Stimulated activated CD8-positive, alpha-beta memory T cell treated with anti-CD3 and anti-CD28 coated beads, Interleukin-2, amount 100 ng/mL, for 48 hours (primary cell): ENCODE data around the gene CNTD1.

Experiments used
- DNase-seq, 2 donors: peaks; one replicate each; pipeline ENCODE4 v3.0.0-alpha.2; 2020; ENCODE audit warnings: low read depth in 2 of 2

The CNTD1 gene

DNA sequence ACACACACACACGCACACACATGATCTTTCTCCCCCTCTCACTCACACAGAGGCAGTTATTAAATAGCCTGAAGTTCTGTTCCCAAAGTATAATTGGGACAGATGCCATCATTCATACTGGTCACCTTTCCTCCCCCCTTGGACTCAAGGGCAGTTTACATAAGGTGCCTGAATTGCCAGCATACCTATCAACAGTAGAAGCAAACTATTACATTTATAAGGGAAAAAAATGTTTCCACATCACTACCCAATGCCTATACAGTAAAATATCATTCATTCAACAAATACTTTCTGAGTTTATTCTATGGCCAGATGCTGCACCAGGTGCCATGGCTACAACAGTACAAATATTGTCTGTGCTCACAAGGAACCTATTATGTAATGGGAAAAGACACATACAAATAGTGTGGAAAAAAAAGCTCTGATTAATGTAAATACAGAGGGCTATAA lies 6.3 kb downstream of the CNTD1 start:
- DNase-seq, result no peak

DNA sequence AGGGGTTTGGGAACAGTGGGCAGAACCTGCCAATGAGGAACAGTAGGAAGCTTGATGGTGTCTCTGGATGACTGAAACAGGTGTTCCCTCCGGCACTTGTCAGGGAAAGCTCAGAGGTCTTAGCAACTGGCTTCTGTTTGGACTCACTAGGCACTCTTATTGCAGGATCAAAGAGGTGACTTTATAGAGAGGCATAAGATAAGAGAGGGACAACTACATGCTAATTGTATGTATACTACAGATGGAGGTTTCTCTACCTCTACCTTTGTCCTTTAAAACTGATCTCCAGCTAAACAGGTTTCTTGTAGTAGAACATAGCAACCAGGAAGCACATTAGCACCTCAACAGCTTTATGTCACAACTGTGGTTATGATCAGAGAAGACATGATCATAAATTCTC lies 7.6 kb downstream of the CNTD1 start:
- no peak for DNase-seq

DNA sequence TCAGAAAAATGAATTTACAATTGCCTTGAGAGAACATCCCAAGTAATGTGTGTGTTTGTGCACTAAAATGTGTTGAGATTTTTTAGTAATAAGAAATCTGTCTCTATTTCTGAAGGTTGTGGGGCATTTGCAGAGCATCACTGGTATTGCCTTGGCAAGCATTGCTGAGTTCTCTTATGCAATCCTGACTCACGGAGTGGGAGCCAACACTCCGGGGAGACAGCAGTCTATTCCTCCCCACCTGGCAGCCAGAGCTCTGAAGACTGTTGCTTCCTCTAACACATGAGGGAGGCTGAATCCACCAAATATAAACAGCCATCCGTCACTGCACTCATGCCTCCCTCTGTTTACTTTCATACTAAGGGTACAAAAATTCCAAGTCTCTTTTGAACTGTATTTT lies 10.6 kb downstream of the CNTD1 start:
- no peak for DNase-seq

DNA sequence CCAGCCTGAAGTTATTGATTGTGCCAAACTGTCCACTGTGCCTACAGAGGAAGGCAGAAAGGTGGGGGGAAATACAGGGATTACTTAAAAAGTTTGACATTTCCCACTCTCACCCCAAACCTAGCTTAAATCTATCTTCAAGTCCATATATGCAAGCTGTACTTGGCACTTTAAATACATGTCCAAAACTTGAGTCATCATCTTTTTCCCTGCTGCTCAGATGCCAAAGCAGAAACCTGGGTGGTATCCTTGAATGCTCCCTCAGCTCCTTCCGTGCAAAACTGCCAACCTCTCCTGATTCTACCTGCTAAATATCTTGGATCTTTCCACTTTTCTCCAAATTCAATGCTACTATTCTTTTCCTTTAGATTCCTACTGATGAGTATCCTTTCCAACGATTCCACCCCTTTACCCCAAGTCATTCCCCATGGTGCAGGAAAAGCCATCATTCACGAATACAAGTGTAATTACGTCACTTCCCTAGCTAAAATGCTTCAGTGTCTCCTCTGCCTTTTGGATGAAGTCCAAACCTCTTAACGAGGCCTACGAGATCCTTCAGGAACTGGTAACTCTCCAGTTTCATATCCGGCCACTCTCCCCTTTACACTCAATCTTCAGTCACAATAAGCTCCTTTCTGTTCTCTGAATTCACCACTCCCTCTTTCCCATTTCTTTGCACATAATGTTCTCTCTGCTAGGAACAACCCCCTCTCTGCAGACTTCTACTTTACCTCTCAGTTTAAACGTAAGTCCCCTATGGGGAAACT lies 16.2 kb downstream of the CNTD1 start:
- DNase-seq, result no peak

DNA sequence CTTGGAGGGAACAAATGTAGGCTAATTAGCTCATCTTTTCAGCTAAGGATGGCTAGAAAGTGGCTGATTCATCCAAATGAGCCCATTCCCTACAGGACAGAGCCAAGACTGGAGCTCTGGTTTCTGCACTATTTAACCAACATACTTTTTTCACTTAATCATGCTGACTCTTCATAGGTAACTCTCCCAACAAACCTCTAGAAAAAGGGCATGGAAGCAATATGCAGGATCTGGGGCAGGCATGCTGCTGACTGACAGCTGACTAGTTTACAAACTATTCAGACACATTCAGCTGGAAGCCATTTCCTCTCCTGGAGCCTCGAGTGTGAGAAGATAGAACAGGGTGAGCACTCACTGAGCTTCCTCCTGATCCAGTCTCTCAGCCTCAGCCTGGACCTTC lies 19.2 kb downstream of the CNTD1 start:
- DNase-seq, result no peak

DNA sequence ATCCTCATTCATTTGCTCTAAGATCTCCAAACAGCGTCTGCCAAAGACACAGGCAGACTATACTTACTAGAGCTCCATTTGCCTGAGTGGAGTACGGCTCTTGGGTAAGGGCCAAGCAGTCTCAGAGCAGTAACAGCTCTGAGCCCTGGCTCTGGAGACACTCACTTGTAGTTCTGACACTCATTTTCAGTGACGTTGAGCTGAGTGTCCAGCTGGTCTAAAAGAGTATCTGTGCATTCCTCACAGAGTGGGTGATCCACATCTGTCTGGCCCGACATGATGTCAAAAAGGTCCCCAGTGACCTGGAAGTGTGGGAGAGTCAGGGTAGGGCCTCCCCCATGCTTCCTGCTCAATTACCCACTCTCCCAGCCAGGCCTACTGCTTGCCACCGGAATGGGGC lies 19.7 kb downstream of the CNTD1 start:
- no peak for DNase-seq

DNA sequence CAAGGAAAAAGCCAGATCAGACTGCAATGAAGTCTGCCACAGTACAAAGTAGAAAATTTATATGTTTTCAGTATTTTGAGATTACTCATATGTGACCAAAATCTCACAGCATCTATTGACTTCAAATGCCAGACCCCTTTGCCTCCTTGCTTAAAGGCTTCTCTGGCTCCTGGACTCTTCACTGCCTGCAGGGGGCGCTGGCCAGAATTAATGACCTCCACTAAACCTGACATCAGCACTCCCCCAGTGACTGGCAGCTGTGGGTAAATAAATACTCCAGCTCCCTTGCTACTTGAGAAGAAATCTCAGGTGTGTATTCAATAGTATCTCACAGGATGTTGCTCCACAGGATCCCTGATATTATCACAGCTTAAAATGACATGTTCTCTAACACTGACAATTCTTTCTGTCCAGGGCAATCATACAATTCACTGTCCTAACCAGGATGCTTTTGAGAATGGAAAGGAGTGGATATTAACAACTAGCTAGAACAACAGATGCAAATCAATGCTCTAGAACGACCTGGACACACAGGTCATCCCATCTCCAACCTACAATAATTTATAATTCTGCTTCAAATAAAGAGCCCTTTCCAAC lies 21.4 kb downstream of the CNTD1 start:
- DNase-seq, result peak; percentile 43 to 55

DNA sequence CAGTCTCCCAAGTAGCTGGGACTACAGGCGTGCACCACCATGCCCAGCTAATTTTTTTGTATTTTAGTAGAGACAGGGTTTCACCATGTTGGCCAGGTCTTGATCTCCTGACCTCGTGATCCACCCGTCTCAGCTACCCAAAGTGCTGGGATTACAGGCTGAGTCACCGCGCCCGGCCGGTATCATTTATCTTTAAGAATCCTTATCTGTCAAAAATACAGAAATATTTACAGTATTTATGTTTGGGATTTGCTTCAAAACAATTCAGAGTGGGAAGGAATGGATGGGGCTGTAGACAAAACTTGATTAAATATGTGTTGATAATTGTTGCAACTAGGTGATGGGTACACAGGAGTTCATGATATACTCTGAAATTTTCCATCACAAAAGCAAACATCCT lies 22.5 kb downstream of the CNTD1 start:
- DNase-seq, result no peak

DNA sequence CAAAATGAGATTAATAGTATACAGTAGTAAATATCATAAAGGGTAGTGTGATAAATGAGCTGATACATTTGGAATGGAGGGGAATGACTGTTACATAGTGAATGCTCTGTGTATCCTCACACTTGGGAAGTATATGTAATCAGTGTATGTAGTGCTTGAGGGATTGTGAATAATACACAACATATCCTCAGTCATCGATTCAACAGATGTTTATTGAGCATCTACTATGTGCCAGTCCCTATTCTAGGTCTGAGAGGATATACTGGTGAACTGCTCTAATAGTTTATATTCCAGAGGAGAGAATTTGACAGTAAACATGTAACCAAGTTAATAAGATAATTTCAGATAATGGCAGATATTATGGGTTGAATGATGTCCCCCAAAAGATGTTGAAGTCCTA lies 28.8 kb downstream of the CNTD1 start:
- no peak for DNase-seq

DNA sequence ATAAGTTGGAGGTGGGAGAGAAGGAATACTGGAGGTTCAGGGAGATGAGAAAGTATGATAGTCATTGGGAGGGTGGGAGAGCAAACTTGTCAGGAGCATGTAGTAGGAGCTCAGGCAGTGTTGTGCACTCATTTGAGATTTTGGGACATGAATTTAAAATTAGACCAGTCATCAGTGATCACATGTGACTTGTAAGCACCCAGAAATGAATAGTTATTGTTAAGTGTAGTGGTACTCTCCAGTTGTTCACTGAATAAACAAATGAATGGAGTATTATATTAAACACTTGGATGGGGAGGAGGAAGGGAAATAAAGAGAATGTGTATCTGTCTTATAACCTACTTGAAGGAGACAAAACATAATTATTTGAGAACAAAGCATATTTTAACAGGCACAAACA lies 32.3 kb downstream of the CNTD1 start:
- DNase-seq, result no peak

DNA sequence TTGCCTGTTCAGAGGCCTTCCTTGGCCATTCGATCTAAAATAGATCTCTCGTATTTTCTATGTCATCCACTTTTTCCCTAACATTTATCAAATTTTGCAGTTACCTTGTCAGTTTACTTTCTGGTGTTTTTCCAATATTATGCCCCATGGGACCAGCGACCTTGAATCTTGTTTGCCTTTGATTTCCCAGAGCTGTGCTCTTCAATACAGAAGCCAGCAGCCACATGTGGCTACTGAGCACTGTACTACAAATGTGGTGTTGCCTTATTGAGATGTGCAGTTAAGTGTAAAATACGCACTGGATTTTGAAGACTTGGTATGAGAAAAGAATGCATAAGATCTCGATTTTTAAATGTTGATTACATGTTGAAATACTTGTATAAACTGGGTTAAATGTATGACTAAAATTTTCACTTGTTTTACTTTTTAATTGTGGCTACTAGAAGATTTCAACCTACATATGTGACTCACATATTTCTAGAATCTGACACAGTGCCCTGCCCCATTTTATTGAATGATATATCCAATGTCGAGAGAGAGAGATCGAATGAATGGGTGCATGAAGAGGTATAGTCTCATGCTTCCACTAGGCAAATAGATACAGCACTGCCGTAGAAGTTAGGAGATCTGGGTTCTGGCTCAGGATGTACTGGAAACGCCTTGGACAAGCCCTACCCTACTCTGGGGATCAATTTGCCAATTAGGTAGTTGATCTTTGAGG lies 33.7 kb downstream of the CNTD1 start:
- DNase-seq, result no peak

DNA sequence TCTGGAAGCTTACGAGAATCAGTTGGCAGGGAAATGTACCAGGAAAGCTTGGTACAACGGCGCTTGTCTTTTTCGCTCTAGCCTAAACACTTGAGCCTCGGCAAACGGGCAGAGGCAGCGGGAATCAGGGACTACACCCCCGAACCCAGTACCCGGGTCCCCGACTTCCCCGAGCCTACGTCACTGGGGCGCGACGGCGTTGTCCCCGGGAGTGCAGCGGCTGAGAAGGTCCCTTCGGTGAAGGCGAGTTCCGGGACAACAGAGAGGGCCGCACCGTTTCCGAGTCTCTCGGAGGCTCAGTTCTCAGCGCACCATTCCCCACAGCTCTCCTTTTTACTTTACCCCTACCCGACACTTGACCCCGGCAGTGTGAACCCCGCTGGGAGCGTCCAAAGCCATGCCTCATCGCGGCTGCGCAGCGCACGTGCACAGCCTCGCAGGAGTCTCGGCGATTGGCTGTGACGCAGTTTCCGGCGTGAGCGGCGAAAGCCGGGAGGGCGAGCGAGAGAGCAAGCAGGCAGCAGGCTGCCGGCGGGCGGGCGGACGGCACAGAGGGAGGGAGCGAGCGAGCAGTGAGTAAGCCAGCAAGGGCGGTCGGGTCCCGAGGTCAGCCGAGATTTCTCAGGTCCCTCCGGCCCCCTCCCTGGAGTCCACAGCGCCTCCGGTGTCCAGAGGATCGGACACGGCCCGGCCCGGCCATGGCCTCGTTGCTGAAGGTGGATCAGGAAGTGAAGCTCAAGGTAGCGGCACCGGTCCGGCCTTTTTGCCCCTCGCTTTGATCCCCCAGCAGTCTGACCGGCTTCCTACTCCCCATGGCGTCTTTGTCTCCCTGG lies 34.5 kb downstream of the CNTD1 start, which contains the start of gene PSME3:
TSS of gene PSME3 (plus strand) at position 464 of the 833 bp plus-strand sequence. CDS start at position 699, 235 bp downstream.
- DNase-seq, result peak; percentile 85 to 88

DNA sequence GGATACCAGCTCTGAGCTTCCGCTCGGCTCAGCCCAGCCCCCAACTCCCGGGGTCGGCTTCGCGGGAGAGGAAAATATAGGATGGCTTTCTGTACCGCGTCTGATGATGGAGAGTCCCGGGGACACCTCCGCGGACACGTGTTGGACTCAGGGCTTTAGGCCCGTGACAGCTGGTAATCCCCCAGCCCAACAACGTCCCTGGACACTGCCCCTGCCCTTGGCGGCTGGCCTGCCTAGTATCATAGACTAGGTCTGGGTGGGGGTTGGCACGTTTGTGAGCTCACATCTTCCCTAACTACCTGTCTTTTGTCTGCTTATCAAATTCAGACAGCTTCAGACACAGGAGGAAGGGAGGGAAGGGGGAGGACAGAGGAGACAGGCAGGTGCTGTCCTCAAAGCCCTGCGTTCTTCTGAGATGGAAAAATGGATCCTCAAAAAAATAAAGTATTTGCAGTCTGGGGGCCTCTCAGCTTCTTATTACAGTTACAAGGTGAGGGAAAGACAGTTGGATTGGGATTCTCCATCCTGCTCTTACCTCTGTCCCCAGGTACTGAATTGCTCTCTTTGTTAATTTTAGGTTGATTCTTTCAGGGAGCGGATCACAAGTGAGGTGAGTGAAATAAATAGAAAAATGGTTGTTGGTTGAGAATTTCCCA lies 35.2 kb downstream of the CNTD1 start:
- no peak for DNase-seq

DNA sequence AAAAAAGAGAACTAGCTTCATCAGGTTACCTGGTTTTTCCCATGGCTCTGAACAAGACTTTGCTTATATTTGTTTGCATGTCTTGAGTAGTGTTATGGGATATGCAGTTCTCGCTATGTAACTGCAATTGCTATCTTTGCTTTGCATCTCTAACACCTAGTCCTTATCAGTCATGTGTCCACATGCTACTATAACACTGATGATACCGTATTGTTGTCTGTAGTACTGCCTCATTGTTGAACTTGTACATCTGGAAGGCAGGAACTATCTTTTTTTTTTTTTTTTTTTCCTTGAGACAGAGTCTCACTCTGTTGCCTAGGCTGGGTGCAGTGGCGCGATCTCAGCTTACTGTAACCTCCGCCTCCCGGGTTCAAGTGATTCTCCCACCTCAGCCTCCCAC lies 37.1 kb downstream of the CNTD1 start:
- no peak for DNase-seq

DNA sequence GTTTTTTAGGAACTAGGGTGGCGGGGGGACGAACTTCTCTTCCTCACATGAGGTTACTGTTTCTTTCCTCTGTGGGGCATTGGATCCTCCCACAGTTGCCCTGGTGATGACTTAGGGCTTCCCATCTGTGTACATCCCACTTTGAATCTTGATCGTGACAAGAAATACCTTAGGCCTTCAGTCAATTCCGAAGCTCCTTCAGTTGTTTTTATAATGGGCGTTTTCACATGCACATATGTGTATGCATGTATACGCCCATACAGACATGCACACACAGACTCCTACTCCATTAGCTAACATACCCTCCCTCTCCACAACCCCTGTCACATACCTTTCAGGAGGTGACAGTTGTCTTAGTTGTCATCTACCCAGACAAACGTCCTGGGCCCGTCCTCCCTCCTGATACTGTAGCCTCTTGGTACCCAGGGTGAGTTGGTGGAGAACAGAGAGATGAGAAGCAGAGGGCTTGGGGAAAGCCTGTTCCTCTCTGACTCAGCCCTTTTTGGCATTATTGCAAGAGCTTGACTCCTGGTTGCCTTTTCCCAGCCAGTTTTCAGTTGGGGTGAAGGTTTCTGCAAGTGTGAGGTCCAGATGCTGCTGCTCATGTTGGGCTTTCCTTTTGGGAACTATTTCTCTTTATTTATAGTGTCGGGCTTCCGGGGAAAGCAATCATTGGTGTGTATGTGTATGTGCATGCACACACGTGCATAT lies 43.5 kb downstream of the CNTD1 start:
- no peak for DNase-seq

DNA sequence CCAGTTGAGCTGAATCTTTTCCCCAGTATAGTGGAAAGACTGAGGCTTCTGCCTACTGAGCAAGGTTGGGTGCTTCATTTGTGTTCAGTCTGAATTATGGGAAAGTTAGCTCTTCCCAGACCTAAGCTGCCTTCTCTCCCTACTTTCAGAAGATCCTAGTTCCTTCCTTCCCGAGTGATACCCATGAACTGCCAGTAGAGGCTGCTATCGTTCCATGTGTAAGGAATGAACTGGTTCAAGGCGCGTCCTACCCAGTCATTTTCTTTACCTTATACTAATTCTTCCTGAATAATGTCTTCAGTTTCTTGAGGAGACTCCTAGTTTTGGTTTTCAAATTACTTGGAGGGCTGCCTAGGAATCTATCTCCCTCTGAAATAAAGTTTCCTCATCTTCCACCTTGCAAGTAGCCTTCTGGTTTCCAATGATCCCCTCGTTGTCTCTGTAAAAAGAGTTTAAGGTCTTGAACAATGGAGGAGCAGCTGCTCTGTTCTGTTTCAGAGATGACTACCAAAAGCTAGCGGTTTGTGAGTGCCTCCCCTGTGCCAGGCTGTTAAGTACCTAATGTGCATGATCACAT lies 44.8 kb downstream of the CNTD1 start:
- DNase-seq, result no peak

DNA sequence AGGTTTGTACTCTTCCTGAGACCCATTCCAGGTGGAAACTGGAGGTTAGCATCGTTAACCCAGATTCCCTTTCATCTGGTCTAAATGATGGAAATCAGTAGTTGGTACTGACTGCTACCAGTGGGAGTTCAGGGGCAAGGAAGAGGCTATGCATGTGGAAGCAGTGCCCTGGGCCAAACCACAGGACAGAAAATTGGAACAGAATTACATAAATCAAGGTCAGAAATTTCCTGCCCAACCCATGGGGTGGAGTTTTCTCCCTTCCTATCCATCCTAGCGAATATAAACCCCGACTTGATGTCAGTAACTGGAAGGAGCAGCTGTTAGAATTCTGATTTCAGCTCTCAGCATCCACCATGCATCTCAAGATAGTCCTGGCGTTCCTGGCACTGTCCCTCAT lies 45.6 kb downstream of the CNTD1 start, which contains the start of gene AOC2:
TSS of gene AOC2 (plus strand) at position 310 of the 400 bp plus-strand sequence. CDS start at position 357, 47 bp downstream.
- DNase-seq, result no peak

DNA sequence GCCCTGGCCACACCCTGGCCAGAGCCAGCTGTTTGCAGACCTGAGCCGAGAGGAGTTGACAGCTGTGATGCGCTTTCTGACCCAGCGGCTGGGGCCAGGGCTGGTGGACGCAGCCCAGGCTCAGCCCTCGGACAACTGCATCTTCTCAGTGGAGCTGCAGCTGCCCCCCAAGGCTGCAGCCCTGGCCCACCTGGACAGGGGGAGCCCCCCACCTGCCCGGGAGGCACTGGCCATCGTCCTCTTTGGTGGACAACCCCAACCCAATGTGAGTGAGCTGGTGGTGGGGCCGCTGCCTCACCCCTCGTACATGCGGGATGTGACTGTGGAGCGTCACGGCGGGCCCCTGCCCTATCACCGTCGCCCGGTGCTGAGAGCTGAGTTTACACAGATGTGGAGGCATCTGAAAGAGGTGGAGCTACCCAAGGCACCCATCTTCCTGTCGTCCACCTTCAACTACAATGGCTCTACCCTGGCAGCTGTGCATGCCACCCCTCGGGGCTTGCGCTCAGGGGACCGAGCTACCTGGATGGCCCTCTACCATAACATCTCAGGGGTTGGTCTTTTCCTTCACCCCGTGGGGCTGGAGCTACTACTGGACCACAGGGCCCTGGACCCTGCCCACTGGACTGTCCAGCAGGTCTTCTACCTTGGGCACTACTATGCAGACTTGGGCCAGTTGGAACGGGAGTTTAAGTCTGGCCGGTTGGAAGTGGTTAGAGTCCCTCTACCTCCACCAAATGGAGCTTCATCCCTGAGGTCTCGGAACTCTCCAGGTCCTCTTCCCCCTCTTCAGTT lies 46.3 kb downstream of the CNTD1 start:
- DNase-seq, result no peak

DNA sequence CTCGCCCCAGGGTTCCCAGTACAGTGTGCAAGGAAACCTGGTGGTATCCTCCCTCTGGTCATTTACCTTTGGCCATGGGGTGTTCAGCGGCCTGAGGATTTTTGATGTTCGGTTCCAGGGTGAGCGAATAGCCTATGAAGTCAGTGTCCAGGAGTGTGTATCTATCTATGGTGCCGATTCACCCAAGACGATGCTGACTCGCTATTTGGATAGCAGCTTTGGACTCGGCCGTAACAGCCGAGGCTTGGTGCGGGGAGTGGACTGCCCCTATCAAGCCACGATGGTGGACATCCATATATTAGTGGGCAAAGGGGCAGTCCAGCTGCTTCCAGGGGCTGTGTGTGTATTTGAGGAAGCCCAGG lies 46.9 kb downstream of the CNTD1 start:
- no peak for DNase-seq
